Smooth muscle cell (in vitro differentiated cells): ENCODE data around the gene CILP2. TPM values are rescaled to one million over a fixed set of nuclear protein-coding genes. Genes with fewer than 3 reads are reported as not detected.

ENCODE experiments used
- DNase-seq: peaks from one replicate; lab custom pipeline; 2025; ENCODE audit not compliant: unreplicated experiment; lab: John Stamatoyannopoulos, UW
- H2AFZ ChIP-seq: fragments of 200-600 bp; sonication (generic); 2 replicates; pipeline ENCODE4 v1.6.0; 2016; ENCODE audit warnings: antibody characterized with exemption, low read depth, mild to moderate bottlenecking
- H3F3A ChIP-seq: fragments of 200-600 bp; sonication (generic); 2 replicates; pipeline ENCODE4 v1.6.0; 2017; ENCODE audit warnings: antibody characterized with exemption, low read depth
- H3K27ac ChIP-seq: fragments of 200-600 bp; sonication (generic); 2 replicates; pipeline ENCODE4 v1.5.1; 2016; ENCODE audit warnings: low read depth, mild to moderate bottlenecking
- H3K27me3 ChIP-seq: fragments of 200-600 bp; sonication (generic); 2 replicates; pipeline ENCODE4 v1.6.1; 2016; ENCODE audit warnings: low read depth, mild to moderate bottlenecking
- H3K36me3 ChIP-seq: fragments of 200-600 bp; sonication (generic); 2 replicates; pipeline ENCODE4 v1.5.1; 2016; ENCODE audit warnings: low read depth
- H3K4me1 ChIP-seq: fragments of 200-600 bp; sonication (generic); 2 replicates; pipeline ENCODE4 v1.5.1; 2016; ENCODE audit warnings: low read depth
- H3K4me2 ChIP-seq: fragments of 200-600 bp; sonication (generic); 2 replicates; pipeline ENCODE4 v1.6.0; 2016; ENCODE audit warnings: mild to moderate bottlenecking
- H3K4me3 ChIP-seq: fragments of 200-600 bp; sonication (generic); 2 replicates; pipeline ENCODE4 v1.5.1; 2016; ENCODE audit warnings: mild to moderate bottlenecking
- H3K79me2 ChIP-seq: fragments of 200-600 bp; sonication (generic); 2 replicates; pipeline ENCODE4 v1.6.0; 2016; ENCODE audit warnings: low read depth, mild to moderate bottlenecking
- H3K9ac ChIP-seq: fragments of 200-600 bp; sonication (generic); 2 replicates; pipeline ENCODE4 v1.6.0; 2016; ENCODE audit warnings: low read depth
- H3K9me3 ChIP-seq: fragments of 200-600 bp; sonication (generic); replicated peaks from 2 replicates; pipeline ENCODE4 v1.5.1; 2016; ENCODE audit warnings: low read depth
- H4K20me1 ChIP-seq: fragments of 200-600 bp; sonication (generic); 2 replicates; pipeline ENCODE4 v1.6.0; 2016; ENCODE audit warnings: low read depth
- CTCF ChIP-seq: fragments of 200-600 bp; sonication (generic); IDR thresholded peaks from 2 replicates; pipeline ENCODE4 v1.5.1; 2017; ENCODE audit warnings: borderline replicate concordance, mild to moderate bottlenecking, antibody characterized with exemption; ENCODE audit not compliant: insufficient read depth, poor library complexity, severe bottlenecking
- WGBS: methylation state at CpG from one replicate; pipeline ENCODE4 v1.1.7; 2016; ENCODE audit warnings: low lambda C conversion rate; 5-methylcytosine and 5-hydroxymethylcytosine counted together
- polyA plus RNA-seq: library from polyadenylated mRNA; unstranded; fragments of >200 nt; fragmentation: Nextera tagmentation; extraction: Ambion mirVana; gene quantifications from 2 replicates; pipeline ENCODE4 v1.2.1, GENCODE V29; 2016
- total RNA-seq: library from RNA; depleted of rRNA; stranded (reverse); fragments of >200 nt; gene quantifications from 2 replicates; pipeline ENCODE4 v1.2.3, GENCODE V29; 2014

CILP2 gene
- total and polyA plus RNA-seq, 2 experiments from 2014 or later: 27.2 to 95.0 TPM

GRCh38 chr19:19540064-19540714 is 2.1 kb downstream of the CILP2 start:
- WGBS: 88% methylated on average over 42 of the region's 74 CpGs
- no peaks in the 10 kb centered on the region for H3K36me3 ChIP-seq
- no peaks in the 10 kb centered on the region for H3F3A ChIP-seq
- no peak for DNase-seq
- H4K20me1 ChIP-seq: no peaks in the 10 kb centered on the region
- H3K9ac ChIP-seq: no peak overlapping the region
- no peaks in the 10 kb centered on the region for H3K27me3 ChIP-seq
- H3K27ac ChIP-seq: no peak overlapping the region
- no peaks in the 10 kb centered on the region for H3K79me2 ChIP-seq
- peaks cover 4% of the 10 kb centered on the region for H3K4me1 ChIP-seq
- no peak overlapping the region for H2AFZ ChIP-seq
- no peak overlapping the region for H3K4me3 ChIP-seq
- H3K9me3 ChIP-seq: no peaks in the 10 kb centered on the region
- no peak for TF ChIP-seq CTCF
- peak overlapping the region; percentile 76 for H3K4me2 ChIP-seq

GRCh38 chr19:19540715-19541515 is 2.9 kb downstream of the CILP2 start:
- peak overlapping the region; percentile 76 for H3K4me2 ChIP-seq
- WGBS: 37% methylated on average over 30 of the region's 45 CpGs
- no peak overlapping the region for H2AFZ ChIP-seq
- H3K9me3 ChIP-seq: no peaks in the 10 kb centered on the region
- H3F3A ChIP-seq: no peaks in the 10 kb centered on the region
- H3K27ac ChIP-seq: no peak overlapping the region
- no peak overlapping the region for H3K4me3 ChIP-seq
- H3K27me3 ChIP-seq: no peaks in the 10 kb centered on the region
- H4K20me1 ChIP-seq: no peaks in the 10 kb centered on the region
- no peak for DNase-seq
- no peak overlapping the region for H3K9ac ChIP-seq
- no peaks in the 10 kb centered on the region for H3K36me3 ChIP-seq
- H3K4me1 ChIP-seq: peaks cover 4% of the 10 kb centered on the region
- no peak for TF ChIP-seq CTCF
- no peaks in the 10 kb centered on the region for H3K79me2 ChIP-seq

GRCh38 chr19:19541616-19542015 is 3.6 kb downstream of the CILP2 start:
- Histone ChIP-seq H3K4me2 (no peak overlapping the region), H3K27me3 (no peaks in the 10 kb centered on the region), H3F3A (no peaks in the 10 kb centered on the region), H2AFZ (no peak overlapping the region), H3K4me1 (peaks cover 4% of the 10 kb centered on the region), H3K4me3 (no peak overlapping the region), H3K27ac (no peak overlapping the region), H3K9me3 (no peaks in the 10 kb centered on the region), H3K36me3 (no peaks in the 10 kb centered on the region), H4K20me1 (no peaks in the 10 kb centered on the region), H3K79me2 (no peaks in the 10 kb centered on the region), H3K9ac (no peak overlapping the region)
- 85% methylated on average over 15 of the region's 16 CpGs for WGBS
- DNase-seq: no peak
- TF ChIP-seq CTCF: no peak
